GM12891 (cell line): ENCODE data around the gene NUDT17.

Source experiments
- POLR2A ChIP-seq: IDR thresholded peaks from 2 replicates; pipeline ENCODE4 v1.6.1; 2011; ENCODE audit warnings: low read depth, low read length, control low read depth
- POLR2AphosphoS5 ChIP-seq: IDR thresholded peaks from 2 replicates; pipeline ENCODE4 v1.6.1; 2011; ENCODE audit warnings: low read depth, low read length, control low read depth
- POU2F2 ChIP-seq: IDR thresholded peaks from 2 replicates; pipeline ENCODE4 v1.6.1; 2011; ENCODE audit warnings: low read depth, mild to moderate bottlenecking, control low read depth, low read length, moderate library complexity
- TAF1 ChIP-seq: IDR thresholded peaks from 2 replicates; pipeline ENCODE4 v1.6.1; 2011; ENCODE audit warnings: low read depth, low read length, control low read depth

GRCh38 chr1:145874646-145875045 is 29.2 kb downstream of the NUDT17 start:
- no peak for TF ChIP-seq POLR2A
- TF ChIP-seq POLR2AphosphoS5 = no peak
- TF ChIP-seq TAF1 = no peak
- TF ChIP-seq POU2F2 = no peak
